K562 (cell line): ENCODE data around the gene CLDN2. TPM values are rescaled to one million over a fixed set of nuclear protein-coding genes. Genes with fewer than 3 reads are reported as not detected.

Experiments
- ATF1 ChIP-seq, 2 experiments: fragments of 450-650 bp in 1 of 2; IDR thresholded peaks; 2 replicates each; pipeline ENCODE4 v1.6.1; 2016; ENCODE audit warnings: missing compliant biosample characterization in 1 of 2, missing genetic modification characterization in 1 of 2
- IRF1 ChIP-seq: sonication (generic); formaldehyde crosslinking; IDR thresholded peaks from 2 replicates; pipeline ENCODE4 v1.8.0; 2022; ENCODE audit warnings: missing genetic modification reagents, mild to moderate bottlenecking, borderline replicate concordance
- LCOR ChIP-seq: sonication (generic); formaldehyde crosslinking; IDR thresholded peaks from 2 replicates; pipeline ENCODE4 v1.8.0; 2022; ENCODE audit warnings: mild to moderate bottlenecking, missing genetic modification reagents
- MYBL2 ChIP-seq, 2 experiments: fragments of 450-650 bp in 1 of 2; sonication (generic) in 1 of 2; formaldehyde crosslinking in 1 of 2; IDR thresholded peaks; 2 replicates each; pipeline versions ENCODE4 v1.6.1 to v1.8.1; 2017 to 2022; ENCODE audit warnings: borderline replicate concordance in 1 of 2, inconsistent platforms in 1 of 2, low read depth in 1 of 2, mild to moderate bottlenecking in 1 of 2, missing genetic modification reagents in 1 of 2, moderate library complexity in 1 of 2
- SLC30A9 ChIP-seq: fragments of 250-450 bp; sonication (Bioruptor Pico); IDR thresholded peaks from 2 replicates; pipeline ENCODE4 v1.8.0; 2022; ENCODE audit warnings: mild to moderate bottlenecking, moderate library complexity
- SREBF1 ChIP-seq: fragments of 150-350 bp; IDR thresholded peaks from 2 replicates; pipeline ENCODE4 v1.6.1; 2014; ENCODE audit warnings: antibody characterized with exemption, low read depth, low read length, borderline replicate concordance
- ZNF282 ChIP-seq: sonication (generic); formaldehyde crosslinking; IDR thresholded peaks from 2 replicates; pipeline ENCODE4 v1.8.1; 2023; ENCODE audit warnings: missing genetic modification reagents
- polyA plus RNA-seq, 8 experiments: library from polyadenylated mRNA; depleted of rRNA in 4 of 8; stranded (reverse) in 5 of 8; unstranded in 3 of 8; fragments of >200 nt; fragmentation: Nextera tagmentation in 2 of 8; fragmentation: Illumina TruSeq in 1 of 8; extraction: Ambion mirVana in 2 of 8; extraction: Trizol in 1 of 8; gene quantifications; 2 replicates each; pipeline versions ENCODE4 v1.2.1 to v1.2.3, GENCODE V29; 2011 to 2014; ENCODE audit warnings: inconsistent platforms in 1 of 8, missing spikeins in 1 of 8
- total RNA-seq, 7 experiments: library from RNA; depleted of rRNA in 6 of 7; stranded (reverse); fragments of >200 nt in 6 of 7; fragmentation: Illumina TruSeq in 2 of 7; extraction: Trizol in 2 of 7; gene quantifications; 2 replicates each; pipeline versions ENCODE4 v1.2.1 to v1.2.3, GENCODE V29; 2011 to 2021; ENCODE audit warnings: low replicate concordance in 1 of 7
- TF ChIP-seq, protein P1 (sequence below): fragments of 450-650 bp; IDR thresholded peaks from 2 replicates; pipeline ENCODE4 v1.6.1; 2016; ENCODE audit warnings: mild to moderate bottlenecking, moderate library complexity

CLDN2 gene
- total and polyA plus RNA-seq, 9 of the 15 experiments (the other 6 are each of a cell fraction or from before 2014, with no cell fraction given) = not detected

GRCh38 chrX:106936246-106936645 lies 16.0 kb downstream of the CLDN2 start (continued):
- TF ChIP-seq, protein P1, sequence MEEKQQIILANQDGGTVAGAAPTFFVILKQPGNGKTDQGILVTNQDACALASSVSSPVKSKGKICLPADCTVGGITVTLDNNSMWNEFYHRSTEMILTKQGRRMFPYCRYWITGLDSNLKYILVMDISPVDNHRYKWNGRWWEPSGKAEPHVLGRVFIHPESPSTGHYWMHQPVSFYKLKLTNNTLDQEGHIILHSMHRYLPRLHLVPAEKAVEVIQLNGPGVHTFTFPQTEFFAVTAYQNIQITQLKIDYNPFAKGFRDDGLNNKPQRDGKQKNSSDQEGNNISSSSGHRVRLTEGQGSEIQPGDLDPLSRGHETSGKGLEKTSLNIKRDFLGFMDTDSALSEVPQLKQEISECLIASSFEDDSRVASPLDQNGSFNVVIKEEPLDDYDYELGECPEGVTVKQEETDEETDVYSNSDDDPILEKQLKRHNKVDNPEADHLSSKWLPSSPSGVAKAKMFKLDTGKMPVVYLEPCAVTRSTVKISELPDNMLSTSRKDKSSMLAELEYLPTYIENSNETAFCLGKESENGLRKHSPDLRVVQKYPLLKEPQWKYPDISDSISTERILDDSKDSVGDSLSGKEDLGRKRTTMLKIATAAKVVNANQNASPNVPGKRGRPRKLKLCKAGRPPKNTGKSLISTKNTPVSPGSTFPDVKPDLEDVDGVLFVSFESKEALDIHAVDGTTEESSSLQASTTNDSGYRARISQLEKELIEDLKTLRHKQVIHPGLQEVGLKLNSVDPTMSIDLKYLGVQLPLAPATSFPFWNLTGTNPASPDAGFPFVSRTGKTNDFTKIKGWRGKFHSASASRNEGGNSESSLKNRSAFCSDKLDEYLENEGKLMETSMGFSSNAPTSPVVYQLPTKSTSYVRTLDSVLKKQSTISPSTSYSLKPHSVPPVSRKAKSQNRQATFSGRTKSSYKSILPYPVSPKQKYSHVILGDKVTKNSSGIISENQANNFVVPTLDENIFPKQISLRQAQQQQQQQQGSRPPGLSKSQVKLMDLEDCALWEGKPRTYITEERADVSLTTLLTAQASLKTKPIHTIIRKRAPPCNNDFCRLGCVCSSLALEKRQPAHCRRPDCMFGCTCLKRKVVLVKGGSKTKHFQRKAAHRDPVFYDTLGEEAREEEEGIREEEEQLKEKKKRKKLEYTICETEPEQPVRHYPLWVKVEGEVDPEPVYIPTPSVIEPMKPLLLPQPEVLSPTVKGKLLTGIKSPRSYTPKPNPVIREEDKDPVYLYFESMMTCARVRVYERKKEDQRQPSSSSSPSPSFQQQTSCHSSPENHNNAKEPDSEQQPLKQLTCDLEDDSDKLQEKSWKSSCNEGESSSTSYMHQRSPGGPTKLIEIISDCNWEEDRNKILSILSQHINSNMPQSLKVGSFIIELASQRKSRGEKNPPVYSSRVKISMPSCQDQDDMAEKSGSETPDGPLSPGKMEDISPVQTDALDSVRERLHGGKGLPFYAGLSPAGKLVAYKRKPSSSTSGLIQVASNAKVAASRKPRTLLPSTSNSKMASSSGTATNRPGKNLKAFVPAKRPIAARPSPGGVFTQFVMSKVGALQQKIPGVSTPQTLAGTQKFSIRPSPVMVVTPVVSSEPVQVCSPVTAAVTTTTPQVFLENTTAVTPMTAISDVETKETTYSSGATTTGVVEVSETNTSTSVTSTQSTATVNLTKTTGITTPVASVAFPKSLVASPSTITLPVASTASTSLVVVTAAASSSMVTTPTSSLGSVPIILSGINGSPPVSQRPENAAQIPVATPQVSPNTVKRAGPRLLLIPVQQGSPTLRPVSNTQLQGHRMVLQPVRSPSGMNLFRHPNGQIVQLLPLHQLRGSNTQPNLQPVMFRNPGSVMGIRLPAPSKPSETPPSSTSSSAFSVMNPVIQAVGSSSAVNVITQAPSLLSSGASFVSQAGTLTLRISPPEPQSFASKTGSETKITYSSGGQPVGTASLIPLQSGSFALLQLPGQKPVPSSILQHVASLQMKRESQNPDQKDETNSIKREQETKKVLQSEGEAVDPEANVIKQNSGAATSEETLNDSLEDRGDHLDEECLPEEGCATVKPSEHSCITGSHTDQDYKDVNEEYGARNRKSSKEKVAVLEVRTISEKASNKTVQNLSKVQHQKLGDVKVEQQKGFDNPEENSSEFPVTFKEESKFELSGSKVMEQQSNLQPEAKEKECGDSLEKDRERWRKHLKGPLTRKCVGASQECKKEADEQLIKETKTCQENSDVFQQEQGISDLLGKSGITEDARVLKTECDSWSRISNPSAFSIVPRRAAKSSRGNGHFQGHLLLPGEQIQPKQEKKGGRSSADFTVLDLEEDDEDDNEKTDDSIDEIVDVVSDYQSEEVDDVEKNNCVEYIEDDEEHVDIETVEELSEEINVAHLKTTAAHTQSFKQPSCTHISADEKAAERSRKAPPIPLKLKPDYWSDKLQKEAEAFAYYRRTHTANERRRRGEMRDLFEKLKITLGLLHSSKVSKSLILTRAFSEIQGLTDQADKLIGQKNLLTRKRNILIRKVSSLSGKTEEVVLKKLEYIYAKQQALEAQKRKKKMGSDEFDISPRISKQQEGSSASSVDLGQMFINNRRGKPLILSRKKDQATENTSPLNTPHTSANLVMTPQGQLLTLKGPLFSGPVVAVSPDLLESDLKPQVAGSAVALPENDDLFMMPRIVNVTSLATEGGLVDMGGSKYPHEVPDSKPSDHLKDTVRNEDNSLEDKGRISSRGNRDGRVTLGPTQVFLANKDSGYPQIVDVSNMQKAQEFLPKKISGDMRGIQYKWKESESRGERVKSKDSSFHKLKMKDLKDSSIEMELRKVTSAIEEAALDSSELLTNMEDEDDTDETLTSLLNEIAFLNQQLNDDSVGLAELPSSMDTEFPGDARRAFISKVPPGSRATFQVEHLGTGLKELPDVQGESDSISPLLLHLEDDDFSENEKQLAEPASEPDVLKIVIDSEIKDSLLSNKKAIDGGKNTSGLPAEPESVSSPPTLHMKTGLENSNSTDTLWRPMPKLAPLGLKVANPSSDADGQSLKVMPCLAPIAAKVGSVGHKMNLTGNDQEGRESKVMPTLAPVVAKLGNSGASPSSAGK = no peak
- TF ChIP-seq SREBF1 (no peak), MYBL2 (IDR thresholded peaks at IDR 0.05; ENCODE audit: low read depth) (no peak), MYBL2 (CRISPR knock-in tag; IDR thresholded peaks at IDR 0.05; ENCODE audit: borderline replicate concordance) (no peak), ZNF282 (no peak), SLC30A9 (CRISPR knock-in tag) (no peak), ATF1 (CRISPR knock-in tag; IDR thresholded peaks at IDR 0.05) (no peak), ATF1 (tag; IDR thresholded peaks at IDR 0.05) (no peak), LCOR (CRISPR knock-in tag) (no peak), IRF1 (CRISPR knock-in tag) (no peak)
